ENCODE results near the gene MPI. TPM values are rescaled to one million over a fixed set of nuclear protein-coding genes. Genes with fewer than 3 reads are reported as not detected.

MPI gene
- total RNA-seq, 1 experiment from 2014 or later = 57.5 TPM

DNA sequence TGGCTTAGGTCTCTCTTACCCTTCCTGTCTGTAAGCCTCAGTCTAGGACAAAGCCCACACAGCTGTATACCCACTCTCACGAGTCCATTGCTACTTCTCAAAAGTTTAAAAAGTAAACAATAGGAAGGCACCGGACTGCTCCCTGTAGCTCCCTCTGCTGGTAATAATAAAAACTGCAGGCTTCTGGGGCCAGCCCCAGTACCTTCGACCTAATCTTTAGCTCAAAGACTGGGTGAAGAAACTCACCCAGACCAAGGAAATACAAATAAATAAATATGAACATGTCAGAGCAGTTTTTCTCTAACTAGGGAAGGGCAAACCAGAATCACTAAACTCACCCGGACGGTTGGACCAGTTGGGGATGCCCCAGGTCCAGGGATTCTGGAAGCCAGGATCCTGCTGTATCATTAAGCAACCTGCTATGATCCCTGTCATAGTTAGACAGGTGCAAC lies 11.8 kb downstream of the MPI start:
- Mint-ChIP-seq H3K27me3 (ENCODE audit: low read depth) (no peaks in the 10 kb centered on the region), H3K4me1 (peaks cover 13% of the 10 kb centered on the region in 2 experiments), H3K27ac (no peak overlapping the region; a peak in 1 of 7 replicates), H3K4me3 (no peak overlapping the region), H3K36me3 (ENCODE audit: insufficient read depth in 1 of 3, low read depth in 3 of 3) (peaks cover 32 to 71% (median 51%) of the 10 kb centered on the region in 3 experiments), H3K9me3 (no peaks in the 10 kb centered on the region)
- Histone ChIP-seq H2BK20ac (ENCODE audit: low read depth, low read length, poor library complexity, severe bottlenecking) (no peak overlapping the region), H2BK12ac (ENCODE audit: insufficient read length, low read depth, low read length) (no peak overlapping the region), H4K5ac (ENCODE audit: insufficient read length, low read depth, low read length) (no peak overlapping the region), H3K79me1 (ENCODE audit: insufficient read depth, low read depth, low read length, poor library complexity, severe bottlenecking) (no peaks in the 10 kb centered on the region), H3K79me2 (ENCODE audit: insufficient read depth, low read length) (no peaks in the 10 kb centered on the region), H4K8ac (replicated peaks; ENCODE audit: insufficient read length, low read depth, low read length) (no peak overlapping the region), H3K14ac (ENCODE audit: insufficient read depth, low read length) (no peak overlapping the region), H3T11ph (ENCODE audit: low read length) (no peak overlapping the region), H4K20me1 (ENCODE audit: control insufficient read depth, insufficient read depth, insufficient read length) (no peaks in the 10 kb centered on the region), H3K9me3 (ENCODE audit: control insufficient read depth, low read depth, low read length) (no peaks in the 10 kb centered on the region), H2BK15ac (ENCODE audit: low read depth, low read length) (no peak overlapping the region), H3K56ac (ENCODE audit: insufficient read length, low read depth, low read length) (no peak overlapping the region), H3K27me3 (ENCODE audit: insufficient read depth, low read length) (no peaks in the 10 kb centered on the region), H3K27ac (ENCODE audit: insufficient read length, low read depth, low read length) (no peak overlapping the region), H3K18ac (ENCODE audit: insufficient read length, low read depth, low read length) (no peak overlapping the region), H4K91ac (ENCODE audit: insufficient read length, low read depth, low read length) (no peak overlapping the region), H2AK5ac (ENCODE audit: insufficient read length, low read length) (no peak overlapping the region), H3K4me2 (ENCODE audit: insufficient read depth, insufficient read length, low read length) (no peak overlapping the region), H3K23me2 (ENCODE audit: insufficient read length, low read depth, low read length, poor library complexity, severe bottlenecking) (peaks cover 3% of the 10 kb centered on the region), H3K4me1 (ENCODE audit: insufficient read depth, low read length) (no peaks in the 10 kb centered on the region), H3K4ac (ENCODE audit: low read depth, low read length) (no peak overlapping the region), H3K23ac (ENCODE audit: insufficient read length, low read depth, low read length) (no peak overlapping the region), H3K9ac (ENCODE audit: extremely low read depth, insufficient read length, low read length) (no peak overlapping the region), H2BK5ac (ENCODE audit: insufficient read length, low read length) (no peak overlapping the region), H2BK120ac (ENCODE audit: low read depth, low read length, poor library complexity, severe bottlenecking) (no peak overlapping the region), H2AFZ (ENCODE audit: low read length) (no peak overlapping the region)
- WGBS (ENCODE audit: extremely low coverage, insufficient read length, low lambda C conversion rate) = no CpG with 5 or more reads among the region's 5 CpGs
- DNase-seq = peak; percentile 55
- peak; percentile 97 for TF ChIP-seq CTCF (conservative IDR thresholded peaks at IDR 0.05)
